ENCODE results near the gene FBXO4.
A peak's percentile ranks its signal among the peaks of the same experiment; 100 is the strongest.

FBXO4 gene

GRCh38 chr5:41921166-41921565 lies 3.9 kb upstream of the FBXO4 start:
- Histone ChIP-seq H3K9me3 (ENCODE audit: control insufficient read depth, insufficient read depth, low read depth, low read length) (no peaks in the 10 kb centered on the region), H3K27ac (ENCODE audit: extremely low read depth, low read depth, low read length) (no peak overlapping the region), H3K4me1 (ENCODE audit: control insufficient read depth, insufficient read depth, low read length) (peaks cover 3% of the 10 kb centered on the region; the same call in 1 of the 2 replicates), H3K36me3 (ENCODE audit: control insufficient read depth in 2 of 2, insufficient read depth in 1 of 2, low read length in 2 of 2) (peaks cover 56 to 57% of the 10 kb centered on the region in 2 experiments; a peak in 2 of 3 replicates), H3K4me3 (ENCODE audit: low read depth, low read length) (no peak overlapping the region)
- ChIA-PET CTCF (no interaction called here), POLR2A (interaction anchor here (1.0 kb wide), 1 partner anchor 17 kb away, joined by 3 read pairs; the partner anchor contains the start of gene RIMOC1)
- no peak for TF ChIP-seq ZNF10 (tag by site-specific recombination; IDR thresholded peaks at IDR 0.05)

- POLR2A ChIA-PET = interaction anchor here (1.0 kb wide), 1 partner anchor 18 kb away, joined by 3 read pairs; the partner anchor contains the start of gene RIMOC1
- CTCF ChIA-PET = interaction anchor here (1.0 kb wide), 1 partner anchor 51 kb away, joined by 3 read pairs; the partner anchor contains the start of gene OXCT1
Measured at GRCh38 chr5:41921874-41922273, 3.2 kb upstream of the FBXO4 start.

GRCh38 chr5:41924526-41924871 lies 582 bp upstream of the FBXO4 start:
- ChIA-PET CTCF (interaction anchor here (1.5 kb wide), 1 partner anchor 20 kb away, joined by 6 read pairs; the partner anchor contains the start of gene RIMOC1), POLR2A (interaction anchor here (1.7 kb wide), 1 partner anchor 20 kb away, joined by 14 read pairs; the partner anchor contains the start of gene RIMOC1)
- TF ChIP-seq AEBP2 (tag by site-specific recombination; IDR thresholded peaks at IDR 0.05; ENCODE audit: borderline replicate concordance) (no peak), YY2 (tag by site-specific recombination; IDR thresholded peaks at IDR 0.05) (no peak), ZNF558 (tag by site-specific recombination; IDR thresholded peaks at IDR 0.05) (no peak), ZNF529 (tag by site-specific recombination; IDR thresholded peaks at IDR 0.05; ENCODE audit: insufficient replicate concordance) (no peak), ZFP37 (tag by site-specific recombination; IDR thresholded peaks at IDR 0.05) (no peak), GLI2 (tag by site-specific recombination; IDR thresholded peaks at IDR 0.05; ENCODE audit: borderline replicate concordance, low read depth) (no peak), ZBTB44 (tag by site-specific recombination; IDR thresholded peaks at IDR 0.05) (no peak), ZBTB10 (tag by site-specific recombination; IDR thresholded peaks at IDR 0.05) (no peak), ZNF335 (tag by site-specific recombination; conservative IDR thresholded peaks at IDR 0.05) (no peak), ZSCAN16 (tag by site-specific recombination; IDR thresholded peaks at IDR 0.05) (no peak), ZNF121 (tag by site-specific recombination; IDR thresholded peaks at IDR 0.05) (no peak), KLF1 (tag by site-specific recombination; IDR thresholded peaks at IDR 0.05) (no peak), YY1 (tag by site-specific recombination; IDR thresholded peaks at IDR 0.05) (no peak)
- no peak overlapping the region for H3K4me3 ChIP-seq (ENCODE audit: low read depth, low read length)
- H3K36me3 ChIP-seq (ENCODE audit: control insufficient read depth in 2 of 2, insufficient read depth in 1 of 2, low read length in 2 of 2) = peaks cover 23 to 25% of the 10 kb centered on the region in 2 experiments; a peak in 2 of 3 replicates
- no peaks in the 10 kb centered on the region for H3K9me3 ChIP-seq (ENCODE audit: control insufficient read depth, insufficient read depth, low read depth, low read length)
- H3K4me1 ChIP-seq (ENCODE audit: control insufficient read depth, insufficient read depth, low read length) = peaks cover 3% of the 10 kb centered on the region; the same call in 1 of the 2 replicates
- H3K27ac ChIP-seq (ENCODE audit: extremely low read depth, low read depth, low read length) = peak overlapping the region; percentile 53; the same call in 1 of the 2 replicates

More at GRCh38 chr5:41921874-41922273, 3.2 kb upstream of the FBXO4 start:
- no peak overlapping the region for H3K27ac ChIP-seq (ENCODE audit: extremely low read depth, low read depth, low read length)
- no peaks in the 10 kb centered on the region for H3K9me3 ChIP-seq (ENCODE audit: control insufficient read depth, insufficient read depth, low read depth, low read length)
- H3K36me3 ChIP-seq (ENCODE audit: control insufficient read depth in 2 of 2, insufficient read depth in 1 of 2, low read length in 2 of 2) = peaks cover 49 to 51% of the 10 kb centered on the region in 2 experiments; a peak in 2 of 3 replicates
- no peak overlapping the region for H3K4me3 ChIP-seq (ENCODE audit: low read depth, low read length)
- peaks cover 3% of the 10 kb centered on the region; the same call in 1 of the 2 replicates for H3K4me1 ChIP-seq (ENCODE audit: control insufficient read depth, insufficient read depth, low read length)
- peak; percentile 39; the same call in 1 of the 2 replicates for TF ChIP-seq ZNF664 (tag by site-specific recombination; IDR thresholded peaks at IDR 0.05)
- no peak for TF ChIP-seq ZNF23 (tag by site-specific recombination; IDR thresholded peaks at IDR 0.05; ENCODE audit: borderline replicate concordance)

Data from HEK293 (cell line).